Measurements from ENCODE around the gene CHST15.

DNA sequence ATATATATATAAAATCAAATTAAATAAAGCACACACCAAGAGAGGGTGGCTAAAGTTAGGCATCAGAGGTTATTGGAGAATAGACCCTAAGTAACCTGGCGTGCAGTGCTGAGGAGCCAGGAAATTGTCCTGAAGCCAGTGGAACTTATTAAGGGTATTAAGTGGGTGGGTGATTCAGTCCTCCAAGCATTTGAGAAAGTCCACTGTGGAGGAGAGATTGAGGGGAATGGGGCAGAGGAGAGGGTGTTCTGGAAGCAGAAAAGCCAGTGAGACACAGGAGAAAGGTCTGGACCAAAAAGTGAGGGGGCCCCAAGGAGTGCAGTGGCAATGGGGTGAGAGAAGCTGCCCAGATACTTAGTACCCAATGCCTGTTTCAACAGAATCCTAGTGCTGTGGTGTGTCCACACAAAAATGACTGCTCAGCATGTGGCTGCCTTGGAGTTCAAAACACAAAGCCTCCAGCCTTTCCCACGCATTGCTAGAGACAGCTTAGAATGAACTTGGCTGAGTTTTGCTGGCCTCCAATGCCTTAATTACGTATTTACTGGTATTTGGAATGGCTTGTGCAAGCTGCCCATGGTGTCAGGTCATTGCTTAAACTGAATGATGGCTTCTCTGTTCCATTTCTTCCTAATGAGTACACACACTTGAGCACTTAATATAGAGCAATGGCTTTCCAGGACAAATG is 44.9 kb upstream of the CHST15 start:
- TF ChIP-seq, protein P1, sequence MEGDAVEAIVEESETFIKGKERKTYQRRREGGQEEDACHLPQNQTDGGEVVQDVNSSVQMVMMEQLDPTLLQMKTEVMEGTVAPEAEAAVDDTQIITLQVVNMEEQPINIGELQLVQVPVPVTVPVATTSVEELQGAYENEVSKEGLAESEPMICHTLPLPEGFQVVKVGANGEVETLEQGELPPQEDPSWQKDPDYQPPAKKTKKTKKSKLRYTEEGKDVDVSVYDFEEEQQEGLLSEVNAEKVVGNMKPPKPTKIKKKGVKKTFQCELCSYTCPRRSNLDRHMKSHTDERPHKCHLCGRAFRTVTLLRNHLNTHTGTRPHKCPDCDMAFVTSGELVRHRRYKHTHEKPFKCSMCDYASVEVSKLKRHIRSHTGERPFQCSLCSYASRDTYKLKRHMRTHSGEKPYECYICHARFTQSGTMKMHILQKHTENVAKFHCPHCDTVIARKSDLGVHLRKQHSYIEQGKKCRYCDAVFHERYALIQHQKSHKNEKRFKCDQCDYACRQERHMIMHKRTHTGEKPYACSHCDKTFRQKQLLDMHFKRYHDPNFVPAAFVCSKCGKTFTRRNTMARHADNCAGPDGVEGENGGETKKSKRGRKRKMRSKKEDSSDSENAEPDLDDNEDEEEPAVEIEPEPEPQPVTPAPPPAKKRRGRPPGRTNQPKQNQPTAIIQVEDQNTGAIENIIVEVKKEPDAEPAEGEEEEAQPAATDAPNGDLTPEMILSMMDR (IDR thresholded peaks at IDR 0.05; ENCODE audit: insufficient read depth, low read length), result no peak
- TF ChIP-seq, protein P2, sequence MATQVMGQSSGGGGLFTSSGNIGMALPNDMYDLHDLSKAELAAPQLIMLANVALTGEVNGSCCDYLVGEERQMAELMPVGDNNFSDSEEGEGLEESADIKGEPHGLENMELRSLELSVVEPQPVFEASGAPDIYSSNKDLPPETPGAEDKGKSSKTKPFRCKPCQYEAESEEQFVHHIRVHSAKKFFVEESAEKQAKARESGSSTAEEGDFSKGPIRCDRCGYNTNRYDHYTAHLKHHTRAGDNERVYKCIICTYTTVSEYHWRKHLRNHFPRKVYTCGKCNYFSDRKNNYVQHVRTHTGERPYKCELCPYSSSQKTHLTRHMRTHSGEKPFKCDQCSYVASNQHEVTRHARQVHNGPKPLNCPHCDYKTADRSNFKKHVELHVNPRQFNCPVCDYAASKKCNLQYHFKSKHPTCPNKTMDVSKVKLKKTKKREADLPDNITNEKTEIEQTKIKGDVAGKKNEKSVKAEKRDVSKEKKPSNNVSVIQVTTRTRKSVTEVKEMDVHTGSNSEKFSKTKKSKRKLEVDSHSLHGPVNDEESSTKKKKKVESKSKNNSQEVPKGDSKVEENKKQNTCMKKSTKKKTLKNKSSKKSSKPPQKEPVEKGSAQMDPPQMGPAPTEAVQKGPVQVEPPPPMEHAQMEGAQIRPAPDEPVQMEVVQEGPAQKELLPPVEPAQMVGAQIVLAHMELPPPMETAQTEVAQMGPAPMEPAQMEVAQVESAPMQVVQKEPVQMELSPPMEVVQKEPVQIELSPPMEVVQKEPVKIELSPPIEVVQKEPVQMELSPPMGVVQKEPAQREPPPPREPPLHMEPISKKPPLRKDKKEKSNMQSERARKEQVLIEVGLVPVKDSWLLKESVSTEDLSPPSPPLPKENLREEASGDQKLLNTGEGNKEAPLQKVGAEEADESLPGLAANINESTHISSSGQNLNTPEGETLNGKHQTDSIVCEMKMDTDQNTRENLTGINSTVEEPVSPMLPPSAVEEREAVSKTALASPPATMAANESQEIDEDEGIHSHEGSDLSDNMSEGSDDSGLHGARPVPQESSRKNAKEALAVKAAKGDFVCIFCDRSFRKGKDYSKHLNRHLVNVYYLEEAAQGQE (IDR thresholded peaks at IDR 0.05; ENCODE audit: insufficient replicate concordance, low read depth), result no peak
- TF ChIP-seq POLR2AphosphoS5 (IDR thresholded peaks at IDR 0.05; ENCODE audit: low read depth) (no peak), GABPA (IDR thresholded peaks at IDR 0.05; ENCODE audit: low read depth) (no peak), SPI1 (IDR thresholded peaks at IDR 0.05; ENCODE audit: borderline replicate concordance, low read depth) (no peak)
